ENCODE data around the gene FRAS1.
"Not testable (repeated sequence)": the region's sequence is repeated elsewhere in the genome, so short reads cannot be mapped to it uniquely, and the experiment has no call there.

Gene FRAS1

GRCh38 chr4:78165758-78166157 is 108.6 kb downstream of the FRAS1 start:
- no peak for DNase-seq (ENCODE audit: low read depth in 2 of 2)

DNA sequence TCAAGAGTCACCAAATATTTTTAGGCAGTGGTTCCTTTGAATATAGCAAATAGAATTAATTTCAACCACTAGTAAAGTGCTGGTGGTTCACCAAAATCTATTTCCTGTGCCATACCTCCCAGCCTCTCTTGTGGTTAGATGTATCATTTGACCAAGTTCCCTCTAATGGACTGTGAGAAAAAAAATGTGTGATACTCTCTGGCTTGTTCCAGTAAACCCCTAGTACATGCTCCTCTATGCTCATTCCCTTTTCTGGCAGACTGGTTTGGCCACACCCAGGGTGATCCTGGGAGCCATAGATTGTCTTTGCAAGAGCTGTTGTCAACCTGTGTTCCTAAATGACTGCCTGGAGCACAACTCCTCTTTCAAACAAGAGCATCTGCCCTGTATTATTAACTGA is 109.5 kb downstream of the FRAS1 start:
- no peak for DNase-seq (ENCODE audit: low read depth in 2 of 2)

GRCh38 chr4:78167510-78167909 is 110.4 kb downstream of the FRAS1 start:
- no peak for DNase-seq (ENCODE audit: low read depth in 2 of 2)

DNA sequence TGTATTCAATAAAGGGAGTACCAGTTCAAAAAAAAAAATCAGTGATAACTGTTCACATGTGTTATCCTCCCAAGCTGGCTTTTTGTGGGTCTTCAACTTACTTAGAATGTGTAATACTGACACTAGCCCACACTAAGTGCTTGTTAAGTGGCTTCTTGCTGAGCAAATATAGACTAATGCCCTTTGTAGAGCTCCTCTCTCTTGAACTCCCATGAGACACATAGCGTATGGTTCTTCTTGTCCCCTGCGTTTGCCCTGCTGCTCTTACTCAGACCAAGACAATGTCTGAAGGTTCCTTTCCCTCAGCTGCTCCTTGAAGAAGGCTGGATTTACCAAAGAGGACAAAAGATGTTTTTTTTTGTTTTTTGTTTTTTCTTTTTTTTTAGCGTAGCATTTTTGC is 110.9 kb downstream of the FRAS1 start:
- no peak for DNase-seq (ENCODE audit: low read depth in 2 of 2)

DNA sequence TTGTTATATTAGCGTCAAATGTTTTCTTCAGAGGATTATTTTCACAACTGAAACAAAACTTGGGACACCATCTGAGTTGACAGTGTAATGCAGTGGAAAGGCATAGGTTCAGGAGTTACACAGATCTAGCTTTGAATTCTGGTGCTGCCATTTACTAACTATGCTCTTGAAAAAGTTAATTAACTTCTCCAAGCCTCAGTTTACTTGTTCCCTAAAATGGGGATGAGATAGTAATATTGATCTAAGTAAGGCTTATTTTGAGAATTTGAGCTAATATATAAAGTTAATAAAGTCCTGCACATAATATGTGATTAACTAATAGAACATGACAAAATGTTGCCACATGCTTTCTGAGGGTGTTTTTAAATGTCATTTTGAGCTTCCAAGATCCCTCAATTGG is 112.6 kb downstream of the FRAS1 start:
- DNase-seq (ENCODE audit: low read depth in 2 of 2) = no peak

GRCh38 chr4:78171482-78171881 is 114.4 kb downstream of the FRAS1 start:
- DNase-seq (ENCODE audit: low read depth in 2 of 2) = no peak

DNA sequence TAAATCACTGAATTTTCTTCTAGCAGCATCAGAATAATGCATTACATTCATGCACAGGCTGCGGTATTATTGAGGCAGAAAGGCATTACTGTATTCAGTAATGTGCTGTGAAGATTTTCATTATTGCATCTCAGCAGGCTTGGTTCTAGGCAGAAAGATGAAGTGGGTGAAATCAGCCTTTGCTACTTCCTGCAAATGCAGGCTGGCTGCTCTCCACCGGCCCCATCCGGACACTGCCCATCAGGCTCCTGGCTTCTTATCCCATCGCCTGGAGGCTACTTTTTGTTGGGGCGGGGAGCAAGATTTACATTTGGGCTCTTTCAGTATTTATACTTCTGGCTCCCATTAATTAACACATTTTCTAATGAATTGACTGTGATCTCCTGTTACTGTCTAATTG is 117.8 kb downstream of the FRAS1 start:
- no peak for DNase-seq (ENCODE audit: low read depth in 2 of 2)

DNA sequence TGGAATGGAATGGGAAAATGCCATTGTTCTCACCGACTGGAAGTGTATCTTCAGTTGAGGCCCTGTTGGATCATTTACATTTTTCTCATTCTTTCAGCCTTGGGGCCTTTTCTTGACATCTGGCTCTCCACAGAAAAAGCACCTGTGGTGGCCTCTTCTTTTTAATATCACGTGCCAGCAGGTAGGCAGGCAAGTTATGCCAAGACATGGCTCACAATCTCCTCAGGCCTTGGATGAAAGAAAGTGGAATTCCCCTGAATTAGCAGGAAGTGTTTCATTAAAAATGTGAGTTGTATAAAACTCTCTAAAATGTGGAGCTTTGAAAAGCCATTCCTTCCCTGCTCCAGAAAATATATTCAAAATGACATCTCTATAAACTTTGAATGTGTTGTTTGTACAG is 122.1 kb downstream of the FRAS1 start:
- DNase-seq (ENCODE audit: low read depth in 2 of 2) = no peak

DNA sequence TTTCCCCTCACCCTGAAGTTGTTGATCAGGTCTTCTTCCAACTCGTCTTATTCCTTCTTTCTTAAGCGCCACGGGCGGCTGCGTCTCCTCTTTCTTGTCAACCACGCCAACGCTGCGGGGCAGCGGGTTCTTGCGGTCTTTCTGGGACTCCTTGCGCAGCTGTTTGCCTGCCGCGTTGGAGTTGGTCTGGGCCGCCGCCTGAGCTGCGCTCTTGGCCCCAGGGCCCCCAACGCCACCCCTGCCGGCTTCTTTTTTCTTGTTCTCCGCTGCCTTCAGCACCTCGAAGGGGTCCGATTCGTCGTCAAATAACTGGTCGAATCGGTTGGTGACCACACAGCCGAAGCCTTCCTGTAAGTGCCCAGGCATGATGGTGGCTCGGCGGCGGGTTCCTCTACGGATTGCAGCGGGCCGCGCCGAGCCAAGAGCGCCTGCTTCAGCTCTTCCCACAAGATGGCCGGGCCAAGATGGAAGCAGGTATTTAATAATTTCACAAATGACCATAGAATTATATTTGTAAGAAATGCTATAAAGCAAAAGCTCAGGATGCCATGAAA is 124.6 kb downstream of the FRAS1 start:
- not testable (repeated sequence) for DNase-seq (ENCODE audit: low read depth in 2 of 2)

DNA sequence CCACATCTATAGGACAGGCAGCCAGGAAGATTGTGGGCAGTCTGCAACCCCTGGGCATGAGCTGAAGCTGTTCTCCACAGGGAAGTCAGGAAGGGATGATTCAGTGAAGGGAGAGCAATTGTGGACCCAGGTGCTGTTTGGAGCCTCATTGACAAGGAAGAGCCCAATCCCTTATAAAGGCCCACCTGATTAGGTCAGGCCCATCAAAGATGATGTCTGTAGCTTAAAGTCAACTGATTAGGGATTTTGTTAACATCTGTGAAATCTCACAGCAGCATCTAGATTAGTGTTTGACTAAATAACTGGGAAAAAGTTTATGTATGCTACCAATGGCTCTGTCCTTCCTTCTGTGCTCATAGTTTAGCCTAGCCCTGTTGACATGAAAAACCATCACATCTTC is 127.5 kb downstream of the FRAS1 start:
- no peak for DNase-seq (ENCODE audit: low read depth in 2 of 2)

DNA sequence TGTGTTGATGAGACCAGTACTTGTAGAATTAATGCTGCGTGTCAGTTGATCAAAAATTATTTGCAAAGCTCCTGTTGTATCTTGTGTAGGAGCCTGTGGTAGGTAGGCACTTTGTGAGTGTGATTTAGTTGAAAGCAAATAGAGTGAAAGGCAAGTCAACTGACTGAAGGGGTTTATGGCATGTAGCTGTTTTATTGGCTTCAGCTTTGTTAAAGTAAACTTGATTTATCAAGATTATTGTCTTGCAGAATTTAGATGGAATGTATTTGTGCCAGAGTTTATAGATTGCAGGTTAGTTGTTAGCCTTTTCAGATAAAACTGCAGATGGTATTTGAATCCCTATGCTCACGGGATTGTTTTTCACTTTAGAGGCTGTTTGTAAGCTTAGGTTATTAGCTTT is 128.0 kb downstream of the FRAS1 start:
- DNase-seq (ENCODE audit: low read depth in 2 of 2) = no peak

GRCh38 chr4:78186597-78187543 is 129.7 kb downstream of the FRAS1 start:
- DNase-seq (ENCODE audit: low read depth in 2 of 2) = no peak

- DNase-seq (ENCODE audit: low read depth in 2 of 2) = no peak
These were observed 132.9 kb downstream of the FRAS1 start for GRCh38 chr4:78190068-78190467.

DNA sequence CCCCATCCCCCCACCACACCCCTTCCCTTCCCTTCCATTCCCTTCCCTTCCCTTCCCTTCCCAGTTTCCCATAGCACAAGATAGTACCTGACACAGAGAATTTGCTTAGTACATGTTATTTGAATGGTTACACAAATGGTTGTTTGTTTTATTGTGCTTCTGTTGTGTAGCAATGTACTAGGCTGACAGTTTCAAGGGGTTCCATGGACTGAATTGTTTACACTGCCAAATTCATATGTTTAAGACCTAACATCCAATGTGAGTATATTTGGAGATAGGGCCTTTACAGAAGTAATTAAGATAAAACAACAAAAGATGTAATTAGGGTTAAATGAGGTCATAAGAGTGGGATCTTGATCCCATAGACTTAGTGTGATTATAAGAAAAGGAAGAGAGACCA is 133.5 kb downstream of the FRAS1 start:
- DNase-seq (ENCODE audit: low read depth in 2 of 2) = no peak

DNA sequence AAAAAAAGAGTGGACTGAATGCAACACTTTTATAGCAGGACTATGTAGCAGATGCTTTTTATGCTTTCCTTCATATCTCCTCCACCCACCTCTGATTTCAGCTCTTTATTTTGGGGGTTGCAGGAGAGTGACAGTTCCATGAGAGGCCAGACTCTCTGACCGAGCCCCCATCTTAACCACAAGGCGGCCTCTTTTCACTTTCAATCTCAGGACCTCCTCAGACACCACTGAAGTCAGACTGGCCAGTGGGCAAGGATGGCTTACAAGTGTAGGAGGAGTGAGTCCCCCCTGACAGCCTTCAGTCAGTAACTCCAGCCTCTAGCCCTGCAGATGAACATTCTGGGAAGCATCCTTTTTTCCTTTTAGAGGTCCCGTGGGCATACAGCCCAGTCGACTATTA is 140.8 kb downstream of the FRAS1 start:
- no peak for DNase-seq (ENCODE audit: low read depth in 2 of 2)

DNA sequence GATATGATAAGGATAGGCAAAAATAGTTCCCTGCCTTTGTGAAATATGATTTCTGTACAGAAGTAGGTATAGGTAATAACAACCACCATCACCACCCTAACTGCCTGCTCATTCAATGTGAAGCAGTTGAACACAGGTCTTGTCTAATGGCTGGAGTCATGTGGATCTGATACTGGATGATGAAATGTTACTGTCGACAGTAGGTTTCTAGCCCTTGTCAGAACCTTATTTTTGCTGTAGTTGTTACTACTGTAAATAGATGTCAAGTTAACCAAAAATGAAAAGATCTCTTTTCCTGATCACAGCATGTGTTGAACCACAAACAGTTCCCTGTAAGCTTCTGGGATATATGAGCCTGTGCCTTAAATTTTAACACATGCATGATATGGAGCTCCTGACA is 142.9 kb downstream of the FRAS1 start:
- no peak for DNase-seq (ENCODE audit: low read depth in 2 of 2)

DNA sequence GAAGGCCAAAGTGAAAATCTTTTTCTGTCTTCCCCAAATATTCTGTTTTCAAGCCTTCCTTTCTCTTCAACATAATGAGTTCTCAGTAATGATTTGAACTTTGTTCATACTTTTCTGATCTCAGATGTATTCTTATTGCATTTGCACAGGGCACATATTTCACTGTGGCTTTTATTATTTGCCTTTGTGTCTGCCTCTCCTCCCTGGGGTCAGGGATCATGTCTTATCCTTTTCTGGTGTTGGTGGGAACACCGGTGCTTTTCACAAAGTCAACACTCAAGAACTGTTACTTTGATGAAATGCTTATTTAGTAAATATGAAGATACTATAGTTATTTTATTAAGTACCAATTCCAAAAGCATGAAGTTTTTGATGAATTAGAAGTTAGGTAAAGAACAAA is 143.8 kb downstream of the FRAS1 start:
- DNase-seq (ENCODE audit: low read depth in 2 of 2) = no peak

DNA sequence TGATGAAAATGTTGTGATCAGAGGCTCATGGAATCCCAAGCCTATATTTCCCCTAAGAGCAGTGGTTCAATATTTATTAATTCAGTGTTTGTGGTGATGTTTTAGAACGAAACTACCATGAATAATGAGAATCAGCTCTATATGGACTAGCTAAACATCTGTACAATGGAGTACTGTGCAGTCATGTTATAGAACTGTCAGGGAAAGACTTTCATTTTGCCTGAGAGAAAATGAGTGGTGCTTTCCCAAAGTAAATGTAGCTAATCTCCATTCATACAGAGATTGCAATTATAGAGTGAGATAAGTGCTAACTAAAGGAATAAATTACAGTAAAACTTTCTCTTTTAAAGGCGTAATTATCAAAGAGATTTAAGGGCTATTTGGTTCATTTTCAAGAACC is 147.1 kb downstream of the FRAS1 start:
- DNase-seq (ENCODE audit: low read depth in 2 of 2) = no peak

GRCh38 chr4:78205591-78205990 is 148.5 kb downstream of the FRAS1 start:
- DNase-seq (ENCODE audit: low read depth in 2 of 2) = no peak

DNA sequence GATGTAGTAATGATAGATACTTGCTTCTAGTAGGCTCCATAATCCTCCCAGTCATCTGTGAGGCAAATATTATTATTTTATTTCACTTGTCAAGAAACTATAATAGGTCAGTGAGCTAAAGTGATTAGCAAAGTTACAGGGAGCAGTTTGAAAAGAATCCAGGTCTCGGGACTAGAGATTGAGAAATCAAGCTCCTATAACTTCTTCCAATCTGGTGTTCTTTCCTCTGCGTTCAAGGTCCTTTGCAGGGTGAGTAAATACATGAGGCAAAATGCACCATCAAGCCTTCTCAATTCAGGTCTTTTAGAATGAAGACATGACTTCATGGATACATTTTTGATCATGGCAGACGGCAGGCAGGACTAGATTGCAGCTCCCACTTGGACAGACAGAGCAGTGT is 150.4 kb downstream of the FRAS1 start:
- no peak for DNase-seq (ENCODE audit: low read depth in 2 of 2)

DNA sequence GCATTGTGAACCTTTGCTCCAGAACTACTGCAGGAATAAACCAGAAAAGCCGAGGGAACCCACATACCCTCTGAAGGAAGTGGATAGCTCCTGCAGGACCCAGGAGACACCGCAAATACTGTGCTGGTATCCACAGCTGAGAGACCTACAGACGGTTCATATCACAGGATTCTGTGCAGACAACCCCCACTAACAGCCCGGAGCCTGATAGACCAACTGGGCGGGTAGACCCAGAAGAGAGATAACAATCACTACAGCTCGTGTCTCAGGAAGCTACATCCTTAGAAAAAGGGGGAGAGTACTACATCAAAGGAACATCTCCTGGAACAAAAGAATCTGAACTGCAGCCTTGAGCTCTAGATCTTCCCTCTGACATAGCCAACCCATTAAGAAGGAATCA is 150.8 kb downstream of the FRAS1 start:
- no peak for DNase-seq (ENCODE audit: low read depth in 2 of 2)

- DNase-seq (ENCODE audit: low read depth in 2 of 2) = not testable (repeated sequence)
These were observed 151.8 kb downstream of the FRAS1 start for GRCh38 chr4:78208896-78209295.

DNA sequence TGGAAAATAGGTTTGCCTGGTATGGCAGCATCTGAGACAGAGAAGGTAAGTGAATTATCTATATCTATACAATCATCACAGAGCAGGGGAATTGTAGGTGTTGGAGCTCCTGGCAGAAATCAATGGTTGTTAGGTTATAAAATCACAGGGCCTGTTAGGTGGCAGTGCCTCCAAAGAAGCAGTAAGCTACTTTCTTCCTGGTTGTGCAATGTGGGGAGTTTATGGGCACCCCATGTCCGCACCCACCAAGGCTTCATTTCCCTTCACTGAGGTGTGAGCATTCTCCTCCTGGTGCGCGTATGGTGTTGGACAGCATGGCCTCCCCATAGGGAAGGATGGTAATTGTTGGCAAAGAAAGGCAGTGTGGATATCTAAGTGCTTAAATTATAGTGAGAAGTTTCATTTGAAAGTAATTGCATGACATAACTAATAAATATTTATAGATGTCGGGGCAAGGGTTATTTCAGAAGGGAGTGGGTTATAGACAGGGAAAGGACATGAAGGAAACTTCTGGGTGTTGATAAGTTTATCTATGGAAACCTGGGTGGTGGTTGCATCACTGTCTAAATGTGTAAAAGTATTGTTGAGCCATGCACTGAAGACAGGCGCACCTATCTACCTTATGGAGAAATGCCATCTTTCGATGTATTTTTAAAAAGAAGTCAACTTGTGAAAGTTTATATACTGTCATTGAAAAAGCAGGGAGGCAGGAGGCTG is 153.7 kb downstream of the FRAS1 start:
- no peak for DNase-seq (ENCODE audit: low read depth in 2 of 2)

All from fibroblast of skin of left biceps (primary cell).